Neural cell (in vitro differentiated cells): ENCODE measurements around the gene TIPARP. TPM values are rescaled to one million over a fixed set of nuclear protein-coding genes. Genes with fewer than 3 reads are reported as not detected.

Experiments used
- H2AFZ ChIP-seq: fragments of 200-600, 300-800 bp; sonication (generic), shearing (Covaris generic); 2 replicates; pipeline ENCODE4 v1.6.0; 2014; ENCODE audit warnings: low read depth, mild to moderate bottlenecking, antibody characterized with exemption, low read length, moderate library complexity
- H3F3A ChIP-seq: fragments of 200-600 bp; shearing (Covaris generic); 2 replicates; pipeline ENCODE4 v1.6.1; 2016; ENCODE audit warnings: mild to moderate bottlenecking, moderate library complexity, mixed read lengths, antibody characterized with exemption, low read length; ENCODE audit not compliant: insufficient read depth, poor library complexity, severe bottlenecking
- H3K27ac ChIP-seq: fragments of 200-600, 300-800 bp; sonication (generic), shearing (Covaris generic); 2 replicates; pipeline ENCODE4 v1.5.1; 2014; ENCODE audit warnings: mild to moderate bottlenecking, low read length, moderate library complexity
- H3K27me3 ChIP-seq: fragments of 300-800, 200-600 bp; sonication (generic), shearing (Covaris generic); 2 replicates; pipeline ENCODE4 v1.6.0; 2014; ENCODE audit warnings: mild to moderate bottlenecking, low read depth, low read length, moderate library complexity; ENCODE audit not compliant: insufficient read depth
- H3K36me3 ChIP-seq: fragments of 300-800, 200-600 bp; sonication (generic), shearing (Covaris generic); 2 replicates; pipeline ENCODE4 v1.5.1; 2014; ENCODE audit warnings: mild to moderate bottlenecking, antibody characterized with exemption, low read length, moderate library complexity; ENCODE audit not compliant: insufficient read depth
- H3K4me2 ChIP-seq: fragments of 300-800, 200-600 bp; sonication (generic), shearing (Covaris generic); 2 replicates; pipeline ENCODE4 v1.6.0; 2014; ENCODE audit warnings: mild to moderate bottlenecking, low read length
- H3K4me3 ChIP-seq: fragments of 300-800, 200-600 bp; sonication (generic), shearing (Covaris generic); 2 replicates; pipeline ENCODE4 v1.5.1; 2014; ENCODE audit warnings: mild to moderate bottlenecking, low read length, moderate library complexity
- H3K79me2 ChIP-seq: fragments of 200-600 bp; shearing (Covaris generic); replicated peaks from 2 replicates; pipeline ENCODE4 v1.6.0; 2014; ENCODE audit warnings: mild to moderate bottlenecking, low read length, moderate library complexity; ENCODE audit not compliant: insufficient read depth
- H3K9ac ChIP-seq: fragments of 300-800, 200-600 bp; sonication (generic), shearing (Covaris generic); 2 replicates; pipeline ENCODE4 v1.6.1; 2016; ENCODE audit warnings: mild to moderate bottlenecking, low read length, mixed read lengths
- H3K9me2 ChIP-seq: fragments of 200-600 bp; shearing (Covaris generic); 2 replicates; pipeline ENCODE4 v1.6.1; 2016; ENCODE audit warnings: mild to moderate bottlenecking, low read length, mixed read lengths; ENCODE audit not compliant: insufficient read depth
- H3K9me3 ChIP-seq: fragments of 200-600, 300-800 bp; sonication (generic), shearing (Covaris generic); 2 replicates; pipeline ENCODE4 v1.6.1; 2016; ENCODE audit warnings: mild to moderate bottlenecking, mixed run types, low read length, moderate library complexity, mixed read lengths
- H4K20me1 ChIP-seq: fragments of 200-600 bp; shearing (Covaris generic); 2 replicates; pipeline ENCODE4 v1.6.1; 2016; ENCODE audit warnings: mild to moderate bottlenecking, mixed run types; ENCODE audit not compliant: insufficient read depth
- CTCF ChIP-seq: fragments of 450-650 bp; IDR thresholded peaks from 2 replicates; pipeline ENCODE4 v1.5.1; 2014; ENCODE audit warnings: antibody characterized with exemption, mild to moderate bottlenecking, moderate library complexity; ENCODE audit not compliant: poor library complexity, severe bottlenecking
- EP300 ChIP-seq: fragments of 450-650 bp; conservative IDR thresholded peaks from 2 replicates; pipeline ENCODE4 v1.6.1; 2014; ENCODE audit warnings: antibody characterized with exemption, mild to moderate bottlenecking, moderate library complexity; ENCODE audit not compliant: poor library complexity, severe bottlenecking
- EZH2 ChIP-seq: fragments of 200-600, 300-800 bp; shearing (Covaris generic), sonication (generic); IDR thresholded peaks from 2 replicates; pipeline ENCODE4 v1.6.1; 2014; ENCODE audit warnings: antibody characterized with exemption, low read length, borderline replicate concordance, mild to moderate bottlenecking; ENCODE audit not compliant: insufficient read depth, poor library complexity, severe bottlenecking
- MXI1 ChIP-seq: fragments of 450-650 bp; conservative IDR thresholded peaks from 2 replicates; pipeline ENCODE4 v1.6.1; 2014; ENCODE audit warnings: antibody characterized with exemption, mild to moderate bottlenecking; ENCODE audit not compliant: poor library complexity, severe bottlenecking
- POLR2AphosphoS5 ChIP-seq: IDR thresholded peaks from 2 replicates; pipeline ENCODE4 v1.6.1; 2012
- RAD21 ChIP-seq: fragments of 450-650 bp; conservative IDR thresholded peaks from 2 replicates; pipeline ENCODE4 v1.6.1; 2014; ENCODE audit warnings: antibody characterized with exemption, mild to moderate bottlenecking, moderate library complexity
- REST ChIP-seq: IDR thresholded peaks from 2 replicates; pipeline ENCODE4 v1.6.1; 2012; ENCODE audit warnings: borderline replicate concordance
- SMC3 ChIP-seq: fragments of 450-650 bp; conservative IDR thresholded peaks from 2 replicates; pipeline ENCODE4 v1.6.1; 2014; ENCODE audit warnings: antibody characterized with exemption, mild to moderate bottlenecking, moderate library complexity; ENCODE audit not compliant: poor library complexity
- TAF1 ChIP-seq: IDR thresholded peaks from 2 replicates; pipeline ENCODE4 v1.6.1; 2012; ENCODE audit warnings: low read depth
- polyA plus RNA-seq: library from polyadenylated mRNA; depleted of rRNA; stranded (reverse); fragments of >200 nt; gene quantifications from 2 replicates; pipeline ENCODE4 v1.2.3, GENCODE V29; 2014

TIPARP gene
- polyA plus RNA-seq, 1 donor from 2014 or later, result 5.4 TPM

GRCh38 chr3:156745766-156746165 lies 71.4 kb downstream of the TIPARP start:
- TF ChIP-seq EZH2 (no peak), POLR2AphosphoS5 (no peak), SMC3 (no peak)
- Histone ChIP-seq H3K4me2 (no peak overlapping the region), H3K79me2 (no peaks in the 10 kb centered on the region), H3K4me3 (no peak overlapping the region), H3K27ac (no peak overlapping the region), H3K9me2 (no peaks in the 10 kb centered on the region), H4K20me1 (no peaks in the 10 kb centered on the region), H3K9me3 (peaks cover 6% of the 10 kb centered on the region), H2AFZ (no peak overlapping the region), H3K36me3 (no peaks in the 10 kb centered on the region), H3K9ac (no peak overlapping the region), H3K27me3 (no peaks in the 10 kb centered on the region), H3F3A (no peaks in the 10 kb centered on the region)

- Histone ChIP-seq H3K79me2 (no peaks in the 10 kb centered on the region), H3K27me3 (peaks cover 5% of the 10 kb centered on the region), H4K20me1 (no peaks in the 10 kb centered on the region), H3K27ac (no peak overlapping the region), H3K4me3 (no peak overlapping the region), H3K36me3 (no peaks in the 10 kb centered on the region), H3K9me3 (peaks cover 6% of the 10 kb centered on the region), H3F3A (no peaks in the 10 kb centered on the region), H3K4me2 (no peak overlapping the region), H2AFZ (no peak overlapping the region), H3K9ac (no peak overlapping the region), H3K9me2 (no peaks in the 10 kb centered on the region)
- TF ChIP-seq RAD21, result no peak
- no peak for TF ChIP-seq POLR2AphosphoS5
- no peak for TF ChIP-seq CTCF
- no peak for TF ChIP-seq SMC3
- no peak for TF ChIP-seq TAF1
- TF ChIP-seq MXI1, result no peak
- TF ChIP-seq REST, result no peak
- TF ChIP-seq EP300, result no peak
- no peak for TF ChIP-seq EZH2
These were observed 72.7 kb downstream of the TIPARP start for GRCh38 chr3:156747046-156747445.

GRCh38 chr3:156749244-156749643 lies 74.9 kb downstream of the TIPARP start:
- H3K9ac ChIP-seq, result no peak overlapping the region
- no peaks in the 10 kb centered on the region for H3F3A ChIP-seq
- no peak overlapping the region for H3K27ac ChIP-seq
- no peak overlapping the region for H3K4me2 ChIP-seq
- H3K79me2 ChIP-seq, result no peaks in the 10 kb centered on the region
- H4K20me1 ChIP-seq, result no peaks in the 10 kb centered on the region
- peaks cover 6% of the 10 kb centered on the region for H3K9me3 ChIP-seq
- H3K9me2 ChIP-seq, result no peaks in the 10 kb centered on the region
- TF ChIP-seq TAF1, result no peak
- no peak for TF ChIP-seq MXI1
- TF ChIP-seq POLR2AphosphoS5, result no peak
- no peak for TF ChIP-seq REST
- TF ChIP-seq CTCF, result no peak
- TF ChIP-seq EZH2, result no peak
- no peak overlapping the region for H2AFZ ChIP-seq
- no peaks in the 10 kb centered on the region for H3K36me3 ChIP-seq
- no peak overlapping the region for H3K4me3 ChIP-seq
- H3K27me3 ChIP-seq, result peaks cover 5% of the 10 kb centered on the region
